Activated T-helper 1 cell treated with anti-CD3 and anti-CD28 coated beads, Interleukin-2, amount 50 U/mL, for 16 hours (primary cell): ENCODE data around the gene MCRIP1.

Source experiments
- DNase-seq, 2 donors: peaks; one replicate each; pipeline ENCODE4 v3.0.0-alpha.2; 2020; ENCODE audit warnings: low read depth in 1 of 2, low spot score in 1 of 2

MCRIP1 gene

GRCh38 chr17:81860756-81861568 lies 27.9 kb upstream of the MCRIP1 start:
- peak; percentile 97 to 99 for DNase-seq

- no peak for DNase-seq
Measured at GRCh38 chr17:81859906-81860755, 27.0 kb upstream of the MCRIP1 start, which contains the start of gene P4HB. P4HB (minus strand) TSS chr17:81860535; CDS start chr17:81860471, 64 bp downstream.

- no peak for DNase-seq
Measured at GRCh38 chr17:81858967-81859905, 26.1 kb upstream of the MCRIP1 start.

GRCh38 chr17:81858170-81858966 lies 25.3 kb upstream of the MCRIP1 start:
- DNase-seq, result no peak

- DNase-seq, result no peak
Measured at GRCh38 chr17:81854974-81855774, 22.1 kb upstream of the MCRIP1 start.

GRCh38 chr17:81852237-81852636 lies 19.1 kb upstream of the MCRIP1 start:
- no peak for DNase-seq

GRCh38 chr17:81851423-81851822 lies 18.3 kb upstream of the MCRIP1 start:
- DNase-seq, result no peak

GRCh38 chr17:81849457-81849856 lies 16.4 kb upstream of the MCRIP1 start:
- DNase-seq, result no peak

- no peak for DNase-seq
Measured at GRCh38 chr17:81846743-81847689, 13.9 kb upstream of the MCRIP1 start.

GRCh38 chr17:81845881-81846742 lies 13.0 kb upstream of the MCRIP1 start:
- no peak for DNase-seq

GRCh38 chr17:81845361-81845760 lies 12.3 kb upstream of the MCRIP1 start:
- DNase-seq, result no peak

- no peak for DNase-seq
Measured at GRCh38 chr17:81844887-81845286, 11.8 kb upstream of the MCRIP1 start.

GRCh38 chr17:81844327-81844851 lies 11.3 kb upstream of the MCRIP1 start:
- no peak for DNase-seq

- DNase-seq, result no peak
Measured at GRCh38 chr17:81843713-81844326, 10.7 kb upstream of the MCRIP1 start.

GRCh38 chr17:81842725-81843504 lies 9.8 kb upstream of the MCRIP1 start:
- no peak for DNase-seq

- DNase-seq, result no peak
Measured at GRCh38 chr17:81842378-81842724, 9.3 kb upstream of the MCRIP1 start.
